HEK293T (cell line): ENCODE results near the gene PDE4B.

ENCODE experiments used
- CTCF ChIA-PET: fragments of 350-600 bp; formaldehyde crosslinking; extraction: SDS; loops from one replicate; lab custom pipeline; 2021; ENCODE audit warnings: antibody characterized with exemption, inconsistent platforms; lab: Yijun Ruan, JAX
- POLR2A ChIA-PET: fragments of 350-600 bp; formaldehyde crosslinking; extraction: SDS; loops from one replicate; lab custom pipeline; 2020; ENCODE audit warnings: antibody characterized with exemption, inconsistent platforms; lab: Yijun Ruan, JAX
- DNase-seq: peaks from one replicate; pipeline ENCODE4 v3.0.0; 2012; ENCODE audit warnings: mixed read lengths; ENCODE audit errors: extremely low spot score
- ARNT ChIP-seq: fragments of 450-650 bp; IDR thresholded peaks from 2 replicates; pipeline ENCODE4 v1.6.1; 2017; ENCODE audit warnings: mild to moderate bottlenecking
- BHLHE40 ChIP-seq: fragments of 450-650 bp; IDR thresholded peaks from 2 replicates; pipeline ENCODE4 v1.6.1; 2016; ENCODE audit warnings: mild to moderate bottlenecking, moderate library complexity, borderline replicate concordance
- CTBP1 ChIP-seq: fragments of 450-650 bp; IDR thresholded peaks from 2 replicates; pipeline ENCODE4 v1.6.1; 2016; ENCODE audit warnings: borderline replicate concordance
- ELF4 ChIP-seq: fragments of 450-650 bp; IDR thresholded peaks from 2 replicates; pipeline ENCODE4 v1.6.1; 2017; ENCODE audit warnings: antibody characterized with exemption
- FOXA1 ChIP-seq: fragments of 450-650 bp; IDR thresholded peaks from 2 replicates; pipeline ENCODE4 v1.6.1; 2016; ENCODE audit warnings: mild to moderate bottlenecking
- FOXK2 ChIP-seq: fragments of 450-650 bp; IDR thresholded peaks from 2 replicates; pipeline ENCODE4 v1.6.1; 2016; ENCODE audit warnings: mild to moderate bottlenecking
- FOXM1 ChIP-seq: fragments of 450-650 bp; IDR thresholded peaks from 2 replicates; pipeline ENCODE4 v1.6.1; 2017; ENCODE audit warnings: mild to moderate bottlenecking, borderline replicate concordance
- HDGF ChIP-seq: fragments of 450-650 bp; IDR thresholded peaks from 2 replicates; pipeline ENCODE4 v1.6.1; 2017; ENCODE audit warnings: antibody characterized with exemption, borderline replicate concordance
- L3MBTL2 ChIP-seq: fragments of 450-650 bp; conservative IDR thresholded peaks from 2 replicates; pipeline ENCODE4 v1.6.1; 2016; ENCODE audit warnings: mild to moderate bottlenecking
- LEF1 ChIP-seq: fragments of 450-650 bp; IDR thresholded peaks from 2 replicates; pipeline ENCODE4 v1.6.1; 2017; ENCODE audit warnings: mild to moderate bottlenecking, borderline replicate concordance
- NFRKB ChIP-seq: fragments of 450-650 bp; IDR thresholded peaks from 2 replicates; pipeline ENCODE4 v1.6.1; 2016; ENCODE audit warnings: mild to moderate bottlenecking, moderate library complexity
- PKNOX1 ChIP-seq: fragments of 450-650 bp; IDR thresholded peaks from 2 replicates; pipeline ENCODE4 v1.6.1; 2016
- SP1 ChIP-seq: fragments of 450-650 bp; IDR thresholded peaks from 2 replicates; pipeline ENCODE4 v1.6.1; 2017
- SUZ12 ChIP-seq: fragments of 450-650 bp; IDR thresholded peaks from 2 replicates; pipeline ENCODE4 v1.6.1; 2016; ENCODE audit warnings: mild to moderate bottlenecking
- TARDBP ChIP-seq: fragments of 450-650 bp; IDR thresholded peaks from 2 replicates; pipeline ENCODE4 v1.6.1; 2016
- ZNF384 ChIP-seq: fragments of 450-650 bp; IDR thresholded peaks from 2 replicates; pipeline ENCODE4 v1.6.1; 2016

Gene PDE4B

GRCh38 chr1:66269222-66269621 is 476.5 kb downstream of the PDE4B start:
- ChIA-PET CTCF (interaction anchor here (1.0 kb wide), 1 partner anchor 63 kb away, joined by 4 read pairs; no protein-coding TSS in a partner anchor), POLR2A (interaction anchor here (1.6 kb wide), 1 partner anchor 63 kb away, joined by 4 read pairs; no protein-coding TSS in a partner anchor)
- no peak for DNase-seq
- TF ChIP-seq L3MBTL2 (no peak), SUZ12 (no peak)

- POLR2A ChIA-PET, result interaction anchor here (2.8 kb wide), 1 partner anchor 62 kb away, joined by 28 read pairs; no protein-coding TSS in a partner anchor
- no peak for TF ChIP-seq LEF1
- DNase-seq, result no peak
- CTCF ChIA-PET, result interaction anchor here (0.6 to 0.9 kb wide), 3 partner anchors 62 to 456 kb away, joined by 3 to 4 read pairs (median 3); no protein-coding TSS in a partner anchor
Measured at GRCh38 chr1:66270119-66270812, 477.6 kb downstream of the PDE4B start.

- no peak for TF ChIP-seq BHLHE40
- TF ChIP-seq PKNOX1, result peak; percentile 62
- peak; percentile 84; the same call in 1 of the 2 replicates for TF ChIP-seq CTBP1
- TF ChIP-seq L3MBTL2, result no peak; the same call in none of the 2 replicates
- no peak for TF ChIP-seq HDGF
- no peak for TF ChIP-seq SP1
- TF ChIP-seq SUZ12, result no peak
- TF ChIP-seq TARDBP, result no peak
- TF ChIP-seq ZNF384, result no peak
- TF ChIP-seq LEF1, result no peak
- TF ChIP-seq ARNT, result peak; percentile 82
- no peak for TF ChIP-seq NFRKB
- TF ChIP-seq FOXK2, result no peak; the same call in 1 of the 2 replicates
- TF ChIP-seq FOXA1, result no peak
- peak; percentile 78; the same call in 1 of the 2 replicates for TF ChIP-seq FOXM1
- TF ChIP-seq ELF4, result no peak
- DNase-seq, result peak; percentile 80
- POLR2A ChIA-PET, result interaction anchor here (1.0 to 2.8 kb wide), 2 partner anchors 59 to 61 kb away, joined by 3 to 28 read pairs; no protein-coding TSS in a partner anchor
- CTCF ChIA-PET, result interaction anchor here (0.6 to 0.9 kb wide), 2 partner anchors 60 to 455 kb away, joined by 3 to 4 read pairs; no protein-coding TSS in a partner anchor
Measured at GRCh38 chr1:66271216-66271903, 478.7 kb downstream of the PDE4B start.

GRCh38 chr1:66271904-66272254 is 479.2 kb downstream of the PDE4B start:
- ChIA-PET CTCF (no interaction called here), POLR2A (interaction anchor here (1.0 to 2.8 kb wide), 2 partner anchors 58 to 60 kb away, joined by 3 to 28 read pairs; no protein-coding TSS in a partner anchor)
- TF ChIP-seq TARDBP (no peak), SUZ12 (no peak), ARNT (no peak), L3MBTL2 (peak; percentile 85)
- DNase-seq, result peak; percentile 42

- no peak for DNase-seq
- TF ChIP-seq PKNOX1, result no peak
- no peak for TF ChIP-seq NFRKB
- TF ChIP-seq BHLHE40, result no peak
- no peak for TF ChIP-seq HDGF
- TF ChIP-seq FOXK2, result no peak
- TF ChIP-seq FOXM1, result no peak
- no peak for TF ChIP-seq LEF1
- no peak for TF ChIP-seq ARNT
- ChIA-PET CTCF (no interaction called here), POLR2A (interaction anchor here (1.3 kb wide), 1 partner anchor 58 kb away, joined by 9 read pairs; no protein-coding TSS in a partner anchor)
Measured at GRCh38 chr1:66273656-66274055, 481.0 kb downstream of the PDE4B start.

- DNase-seq, result no peak
- ChIA-PET POLR2A (interaction anchor here (1.3 kb wide), 1 partner anchor 57 kb away, joined by 9 read pairs; no protein-coding TSS in a partner anchor), CTCF (interaction anchor here (0.6 to 0.9 kb wide), 3 partner anchors 86 to 274 kb away, joined by 3 to 4 read pairs (median 3); no protein-coding TSS in a partner anchor)
- TF ChIP-seq ARNT (no peak), SUZ12 (no peak), CTBP1 (no peak), FOXM1 (no peak), FOXA1 (no peak), TARDBP (no peak), ZNF384 (no peak), BHLHE40 (no peak), FOXK2 (no peak), PKNOX1 (no peak), LEF1 (no peak)
Measured at GRCh38 chr1:66274634-66275033, 481.9 kb downstream of the PDE4B start.
